Muscle layer of colon (tissue), 2 donors: ENCODE results near the gene FOLR3.
A peak's percentile ranks its signal among the peaks of the same experiment; 100 is the strongest.
"Not testable (repeated sequence)": the region's sequence is repeated elsewhere in the genome, so short reads cannot be mapped to it uniquely, and the experiment has no call there.

Experiments used
- H3K27ac ChIP-seq: one replicate; pipeline ENCODE4 v1.7.0; 2013; ENCODE audit warnings: low read depth, mild to moderate bottlenecking, low read length, moderate library complexity
- H3K27me3 ChIP-seq, 2 donors: one replicate each; pipeline ENCODE4 v1.7.0; 2013; ENCODE audit warnings: low read length in 2 of 2, mild to moderate bottlenecking in 2 of 2; ENCODE audit not compliant: insufficient read depth in 2 of 2, control insufficient read depth in 1 of 2
- H3K36me3 ChIP-seq: one replicate; pipeline ENCODE4 v1.7.0; 2013; ENCODE audit warnings: mild to moderate bottlenecking, low read length; ENCODE audit not compliant: insufficient read depth
- H3K4me1 ChIP-seq: one replicate; pipeline ENCODE4 v1.7.0; 2013; ENCODE audit warnings: mild to moderate bottlenecking, low read length; ENCODE audit not compliant: insufficient read depth
- H3K4me3 ChIP-seq, 2 donors: one replicate each; pipeline ENCODE4 v1.7.0; 2013; ENCODE audit warnings: low read length in 2 of 2, low read depth in 1 of 2, mild to moderate bottlenecking in 1 of 2, moderate library complexity in 1 of 2
- H3K9ac ChIP-seq: one replicate; pipeline ENCODE4 v1.7.0; 2013; ENCODE audit warnings: low read length
- H3K9me3 ChIP-seq: one replicate; pipeline ENCODE4 v1.7.0; 2013; ENCODE audit warnings: mild to moderate bottlenecking, low read length
- donor health status: abdominal sarcoma.
- donor health status: Adenocarcinoma of cecum.

The FOLR3 gene

DNA sequence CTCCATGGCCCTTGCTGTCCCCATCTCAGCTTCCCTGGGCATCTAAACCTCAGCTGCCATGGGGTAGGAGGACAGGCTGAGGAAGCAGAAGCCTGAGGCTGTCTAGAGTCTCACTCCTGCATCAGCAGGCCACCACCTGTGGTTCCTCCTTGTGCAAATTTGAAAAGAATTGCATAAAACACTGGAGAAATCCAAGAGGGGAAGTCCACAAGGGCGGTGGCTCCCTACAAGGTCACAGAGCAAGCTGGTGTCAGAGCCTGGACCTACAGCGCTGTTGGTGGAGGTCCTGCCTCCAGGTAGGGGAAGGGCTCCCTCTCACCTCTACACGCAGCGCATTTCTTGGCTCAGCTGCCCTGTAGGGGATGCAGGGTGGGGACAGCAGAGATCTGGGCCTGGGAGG is at the start of gene FOLR3:
Gene FOLR3 (plus strand): TSS at position 253 of the 400 bp plus-strand sequence. CDS start 228 bp downstream, outside the sequence.
- not testable (repeated sequence) for H3K4me3 ChIP-seq, H3K36me3 ChIP-seq, H3K27ac ChIP-seq, H3K9me3 ChIP-seq, H3K4me1 ChIP-seq, H3K9ac ChIP-seq, H3K27me3 ChIP-seq

DNA sequence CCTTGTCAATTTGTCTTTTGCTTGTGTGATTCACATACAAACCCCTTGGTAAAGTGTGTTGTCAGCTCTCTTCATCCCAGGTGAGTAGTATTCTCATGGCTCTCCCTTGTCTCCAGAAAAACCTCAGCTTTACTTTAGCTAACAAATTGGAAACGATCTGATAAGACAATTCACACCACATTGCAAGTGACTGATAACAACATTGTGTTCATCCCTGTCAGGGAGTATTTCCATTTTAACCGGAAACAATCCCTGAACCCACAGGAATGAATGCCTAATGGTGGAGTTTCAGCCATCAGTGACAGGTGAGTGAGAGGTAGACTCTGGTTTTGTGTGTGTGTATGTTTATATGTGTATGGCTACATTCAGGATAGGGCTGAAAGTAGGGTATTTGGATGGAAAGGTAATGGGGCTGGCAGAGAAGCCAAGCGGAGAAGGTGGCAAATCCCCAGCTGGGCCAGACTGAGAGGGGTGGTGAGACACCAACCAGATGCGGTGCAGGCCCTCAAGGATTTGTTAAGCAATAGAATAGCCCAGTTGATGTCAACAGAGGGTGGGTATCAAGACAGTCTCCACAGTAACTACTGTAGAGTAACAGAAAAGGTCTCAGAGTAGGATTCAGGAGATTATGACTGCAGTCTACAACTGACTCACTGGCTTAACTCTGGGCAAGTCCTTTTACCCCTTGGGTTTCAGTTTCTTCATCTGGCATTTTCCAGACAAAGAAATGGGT is 47.3 kb upstream of the FOLR3 start:
- Histone ChIP-seq H3K4me1 (peaks cover 12% of the 10 kb centered on the region), H3K4me3 (no peak overlapping the region), H3K27ac (no peak overlapping the region), H3K36me3 (peaks cover 11% of the 10 kb centered on the region), H3K9ac (no peak overlapping the region), H3K9me3 (no peaks in the 10 kb centered on the region), H3K27me3 (no peaks in the 10 kb centered on the region)

DNA sequence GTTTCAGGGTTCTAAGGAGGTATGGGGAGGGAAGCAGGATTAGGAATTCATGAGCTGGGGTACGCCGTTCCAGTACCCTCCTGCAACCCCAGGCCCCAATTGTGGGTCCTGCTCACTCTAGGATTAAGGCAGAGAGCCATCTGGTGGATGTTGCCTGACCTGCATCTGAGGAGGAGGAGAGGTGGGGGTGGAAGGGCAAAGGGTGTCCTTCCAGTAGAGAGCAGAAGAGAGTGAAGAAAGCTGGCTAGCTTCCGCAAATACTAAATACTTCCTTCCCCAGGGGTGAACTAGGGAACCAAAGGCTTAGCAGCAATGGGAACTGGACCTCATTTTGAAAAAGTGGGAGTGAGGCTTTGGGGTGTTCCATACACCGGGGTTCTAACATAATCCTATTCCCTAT is 44.2 kb upstream of the FOLR3 start:
- Histone ChIP-seq H3K36me3 (peaks cover 21% of the 10 kb centered on the region), H3K4me3 (no peak overlapping the region), H3K27me3 (no peaks in the 10 kb centered on the region), H3K9ac (no peak overlapping the region), H3K4me1 (peaks cover 12% of the 10 kb centered on the region), H3K27ac (no peak overlapping the region), H3K9me3 (no peaks in the 10 kb centered on the region)

DNA sequence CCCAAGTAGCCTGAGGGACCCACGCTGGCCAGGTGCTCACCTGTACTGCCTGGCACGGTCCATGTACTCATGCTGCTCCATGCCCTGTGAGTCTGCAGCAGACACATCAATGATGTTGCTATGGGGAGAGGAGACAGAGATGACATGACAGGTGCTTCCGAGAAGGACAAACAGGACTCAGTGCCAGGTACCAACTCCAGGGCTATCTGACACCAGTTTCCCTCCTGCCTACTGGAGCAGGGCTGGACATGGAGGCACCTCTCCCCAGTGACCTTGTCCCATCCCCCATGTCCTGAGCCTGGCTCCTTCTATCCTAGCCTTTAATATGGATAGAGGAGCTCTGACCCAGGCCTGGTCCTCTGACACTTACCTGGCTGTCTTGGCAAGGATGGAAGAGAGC is 36.8 kb upstream of the FOLR3 start:
- H3K9me3 ChIP-seq, result no peaks in the 10 kb centered on the region
- no peak overlapping the region for H3K27ac ChIP-seq
- no peaks in the 10 kb centered on the region for H3K27me3 ChIP-seq
- H3K4me3 ChIP-seq, result no peak overlapping the region
- no peak overlapping the region for H3K9ac ChIP-seq
- peaks cover 49% of the 10 kb centered on the region for H3K36me3 ChIP-seq
- peaks cover 34% of the 10 kb centered on the region for H3K4me1 ChIP-seq

DNA sequence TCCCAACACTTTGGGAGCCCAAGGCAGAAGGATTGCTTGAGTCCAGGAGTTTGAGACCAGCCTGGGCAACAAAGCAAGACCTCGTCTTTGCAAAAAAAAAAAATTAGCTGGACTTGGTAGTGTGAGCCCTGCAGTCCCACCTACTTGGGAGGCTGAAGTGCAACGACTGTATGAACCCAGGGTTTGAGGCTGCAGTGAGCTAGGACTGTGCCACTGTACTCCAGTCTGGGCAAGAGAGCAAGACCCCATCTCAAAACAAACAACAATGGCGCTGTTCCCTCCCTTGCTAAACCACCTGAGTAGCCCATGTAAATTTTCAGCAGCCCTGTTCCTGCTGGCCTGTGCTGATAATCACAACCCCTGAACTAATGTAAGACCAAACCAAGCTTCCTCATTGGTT is 35.5 kb upstream of the FOLR3 start:
- Histone ChIP-seq H3K4me1 (peaks cover 39% of the 10 kb centered on the region), H3K4me3 (no peak overlapping the region), H3K9me3 (no peaks in the 10 kb centered on the region), H3K27me3 (no peaks in the 10 kb centered on the region), H3K9ac (no peak overlapping the region), H3K27ac (no peak overlapping the region), H3K36me3 (peaks cover 42% of the 10 kb centered on the region)

DNA sequence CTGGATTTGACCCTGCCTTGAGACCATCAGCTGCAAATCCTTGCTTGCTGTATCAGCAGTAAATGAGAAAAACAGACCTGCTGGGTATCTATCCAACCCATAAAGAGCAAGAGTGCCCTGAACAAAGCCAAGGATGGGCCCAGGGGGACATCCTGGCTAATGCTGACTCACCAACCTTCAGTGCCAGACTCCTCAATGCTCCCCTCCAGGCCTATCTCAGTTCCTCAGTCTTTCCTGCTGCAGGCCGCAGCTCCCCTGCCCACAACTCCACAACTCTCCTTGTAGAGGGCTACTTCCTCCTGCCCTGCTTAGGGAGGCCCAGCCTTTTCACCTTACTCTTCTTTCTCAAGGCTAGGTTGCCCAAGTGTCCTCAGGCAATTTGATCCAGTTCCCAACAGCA is 35.1 kb upstream of the FOLR3 start:
- H3K4me1 ChIP-seq, result peaks cover 39% of the 10 kb centered on the region
- peaks cover 39% of the 10 kb centered on the region for H3K36me3 ChIP-seq
- no peak overlapping the region for H3K4me3 ChIP-seq
- no peaks in the 10 kb centered on the region for H3K9me3 ChIP-seq
- H3K27me3 ChIP-seq, result no peaks in the 10 kb centered on the region
- H3K9ac ChIP-seq, result no peak overlapping the region
- H3K27ac ChIP-seq, result no peak overlapping the region

DNA sequence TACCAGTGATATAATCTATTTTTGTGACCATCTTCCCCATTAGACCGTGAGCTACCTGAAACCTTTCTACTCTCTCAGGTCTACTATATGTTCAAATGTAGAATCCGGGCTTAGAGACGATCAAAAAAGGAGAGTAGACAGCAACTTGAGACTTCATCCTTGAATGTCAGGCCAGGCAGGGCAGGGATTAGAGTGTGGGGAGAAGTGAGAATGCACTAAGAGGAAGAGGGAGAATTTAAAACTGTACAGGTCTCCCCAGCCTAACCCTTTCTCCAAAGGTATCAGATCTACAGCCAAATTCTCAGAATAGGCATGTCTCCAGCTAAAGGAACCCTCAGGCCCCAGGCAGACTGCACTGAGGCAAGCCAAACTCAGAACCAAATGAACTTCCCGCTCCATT is 33.4 kb upstream of the FOLR3 start:
- H3K9ac ChIP-seq, result peak overlapping the region; percentile 81
- peaks cover 39% of the 10 kb centered on the region for H3K4me1 ChIP-seq
- H3K27me3 ChIP-seq, result no peaks in the 10 kb centered on the region
- H3K36me3 ChIP-seq, result peaks cover 32% of the 10 kb centered on the region
- peak overlapping the region; percentile 97 for H3K27ac ChIP-seq
- H3K9me3 ChIP-seq, result no peaks in the 10 kb centered on the region
- peak overlapping the region; percentile 79 to 99 for H3K4me3 ChIP-seq

DNA sequence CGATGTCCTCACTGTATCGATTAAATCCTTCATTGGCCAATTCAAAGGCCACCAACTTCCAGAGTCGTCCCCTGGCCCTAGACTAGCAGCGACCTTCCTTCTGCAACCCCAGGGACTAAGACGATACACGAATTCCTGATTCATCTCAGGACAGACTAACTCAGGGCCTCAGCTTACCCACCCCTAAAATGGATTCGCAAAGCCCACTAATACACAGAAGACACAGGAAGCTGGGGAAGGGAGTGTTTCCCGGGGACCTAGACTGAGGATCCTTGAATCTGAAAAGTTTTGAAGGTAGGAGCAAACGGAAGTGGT is 32.9 kb upstream of the FOLR3 start:
- H3K27me3 ChIP-seq, result no peaks in the 10 kb centered on the region
- no peaks in the 10 kb centered on the region for H3K9me3 ChIP-seq
- H3K27ac ChIP-seq, result peak overlapping the region; percentile 97
- H3K4me3 ChIP-seq, result peak overlapping the region; percentile 79 to 99
- H3K4me1 ChIP-seq, result peaks cover 39% of the 10 kb centered on the region
- H3K9ac ChIP-seq, result peak overlapping the region; percentile 81
- H3K36me3 ChIP-seq, result peaks cover 32% of the 10 kb centered on the region

DNA sequence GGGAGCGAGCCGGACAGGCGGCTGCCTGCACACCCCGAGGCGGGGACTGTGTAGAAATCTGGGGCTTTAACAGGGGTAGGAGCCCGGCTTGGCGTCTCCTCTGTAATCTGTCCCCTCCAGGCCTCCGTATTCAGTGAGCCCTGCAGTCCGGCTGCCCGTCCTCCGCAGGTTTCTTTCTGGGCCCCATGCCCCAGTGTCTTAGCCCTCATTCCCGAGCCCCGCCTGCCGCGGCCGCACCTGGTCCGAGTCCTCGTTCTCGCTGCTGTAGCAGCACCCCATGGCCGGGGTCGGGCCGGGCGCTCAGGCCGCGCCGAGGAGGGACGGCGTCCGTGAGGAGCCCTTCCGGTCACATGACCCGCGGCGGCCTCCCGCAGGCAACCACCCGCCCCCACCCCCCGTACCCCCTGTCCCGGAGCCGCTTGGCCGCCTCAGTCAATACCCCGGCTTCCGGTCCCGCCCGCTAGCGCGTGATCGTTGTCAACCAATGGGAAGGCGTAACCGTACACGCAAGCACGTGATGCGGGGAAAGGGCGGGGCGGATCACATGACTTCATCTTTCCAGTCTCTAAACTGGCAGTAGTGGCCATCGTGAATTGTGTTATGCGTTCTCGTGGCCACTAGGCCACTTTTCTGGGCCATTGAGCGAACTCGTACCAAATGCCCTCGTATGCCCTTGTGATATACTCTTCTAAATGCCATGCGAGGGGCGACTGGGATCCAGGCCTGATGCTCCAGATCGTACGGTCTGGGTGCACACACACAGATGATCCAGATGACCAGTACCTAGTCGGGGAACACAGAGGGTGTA is 32.4 kb upstream of the FOLR3 start, which contains the start of gene LAMTOR1:
Gene LAMTOR1 (minus strand): TSS at position 352 of the 808 bp plus-strand sequence. CDS start 73 bp downstream, at position 279.
- Histone ChIP-seq H3K9me3 (no peaks in the 10 kb centered on the region), H3K27ac (peak within 1 kb of the TSS; percentile 97), H3K27me3 (no peaks in the 10 kb centered on the region), H3K4me3 (peak within 1 kb of the TSS; percentile 79 to 99), H3K36me3 (peaks cover 29% of the 10 kb centered on the region), H3K4me1 (peaks cover 39% of the 10 kb centered on the region), H3K9ac (peak within 1 kb of the TSS; percentile 81)

DNA sequence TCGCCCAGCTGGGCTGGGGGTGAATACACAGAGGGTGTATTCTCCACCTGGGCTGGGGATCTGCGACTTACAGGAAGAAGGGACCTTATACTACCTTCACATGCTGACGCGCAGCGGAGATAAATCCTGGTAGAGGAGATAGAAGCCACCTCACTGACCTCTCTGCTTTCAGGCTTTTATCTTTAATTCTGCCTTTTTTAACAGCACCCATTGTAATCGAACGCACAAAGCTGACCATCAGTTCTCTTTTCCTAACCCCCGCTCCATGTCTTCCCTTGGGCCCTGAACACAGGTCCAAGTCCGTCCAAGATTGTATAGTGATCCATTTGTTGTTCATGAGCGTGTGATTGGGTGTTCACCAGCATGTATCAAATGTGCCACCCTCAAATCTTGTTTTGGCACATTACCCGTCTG is 31.8 kb upstream of the FOLR3 start:
- Histone ChIP-seq H3K9me3 (no peaks in the 10 kb centered on the region), H3K9ac (peak overlapping the region; percentile 58), H3K4me1 (peaks cover 39% of the 10 kb centered on the region), H3K4me3 (peak overlapping the region in 1 of 2 donors; percentile 69), H3K36me3 (peaks cover 23% of the 10 kb centered on the region), H3K27me3 (no peaks in the 10 kb centered on the region), H3K27ac (peak overlapping the region; percentile 88)

DNA sequence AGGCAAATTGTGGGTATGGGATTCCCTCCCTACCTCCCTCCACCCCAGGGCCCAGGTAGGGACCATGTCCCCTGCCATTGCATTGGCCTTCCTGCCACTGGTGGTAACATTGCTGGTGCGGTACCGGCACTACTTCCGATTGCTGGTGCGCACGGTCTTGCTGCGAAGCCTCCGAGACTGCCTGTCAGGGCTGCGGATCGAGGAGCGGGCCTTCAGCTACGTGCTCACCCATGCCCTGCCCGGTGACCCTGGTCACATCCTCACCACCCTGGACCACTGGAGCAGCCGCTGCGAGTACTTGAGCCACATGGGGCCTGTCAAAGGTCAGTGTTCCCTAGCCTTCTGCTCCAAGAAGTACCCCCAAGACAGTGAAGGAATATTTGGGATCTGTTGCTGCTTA is 29.6 kb upstream of the FOLR3 start, which contains the start of gene TOMT:
Gene TOMT (plus strand): TSS at position 37 of the 400 bp plus-strand sequence. CDS start 28 bp downstream, at position 65.
- Histone ChIP-seq H3K4me3 (no peak within 1 kb of the TSS), H3K9me3 (no peaks in the 10 kb centered on the region), H3K4me1 (peaks cover 22% of the 10 kb centered on the region), H3K27me3 (no peaks in the 10 kb centered on the region), H3K36me3 (peaks cover 25% of the 10 kb centered on the region), H3K27ac (no peak within 1 kb of the TSS), H3K9ac (no peak within 1 kb of the TSS)
